ENCODE measurements around the gene FAM234A. TPM values are rescaled to one million over a fixed set of nuclear protein-coding genes. Genes with fewer than 3 reads are reported as not detected.

FAM234A gene
- total and polyA plus RNA-seq, 4 donors = 24.1 to 39.7 (median 27.8) TPM

DNA sequence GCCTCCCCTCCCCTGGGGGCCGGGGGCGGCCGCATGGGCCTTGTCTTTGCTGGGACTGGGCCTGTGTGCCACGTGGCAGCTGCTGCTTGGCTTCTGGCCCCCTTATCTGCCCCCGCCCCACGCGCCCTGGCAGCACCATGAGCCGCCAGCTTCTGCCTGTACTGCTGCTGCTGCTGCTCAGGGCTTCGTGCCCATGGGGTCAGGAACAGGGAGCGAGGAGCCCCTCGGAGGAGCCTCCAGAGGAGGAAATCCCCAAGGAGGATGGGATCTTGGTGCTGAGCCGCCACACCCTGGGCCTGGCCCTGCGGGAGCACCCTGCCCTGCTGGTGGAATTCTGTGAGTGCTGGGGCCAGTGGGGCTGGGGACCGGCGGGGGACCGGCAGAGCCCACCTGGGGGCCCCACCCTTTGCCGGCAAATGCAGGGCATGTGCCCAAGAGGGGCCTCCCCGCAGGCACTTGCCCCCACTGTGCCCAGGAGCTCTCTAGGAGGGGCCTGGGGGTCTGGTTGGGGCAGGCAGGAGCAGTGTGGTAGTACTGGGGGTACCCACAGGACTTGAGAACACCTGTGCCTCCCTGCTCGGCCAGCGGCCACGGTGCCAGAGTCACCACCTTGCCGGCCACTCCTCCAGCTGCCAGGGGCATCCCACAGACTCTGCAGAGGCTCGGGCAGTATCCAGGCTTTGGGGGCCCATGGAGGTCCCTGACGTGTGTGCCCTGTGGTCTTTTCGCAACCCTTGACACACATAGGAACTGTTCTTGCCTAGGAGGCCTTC lies 48.6 kb downstream of the FAM234A start, which contains the start of gene PDIA2:
TSS of gene PDIA2 (plus strand) at position 132 of the 773 bp plus-strand sequence. CDS start at position 138, 6 bp downstream.
- Histone ChIP-seq H3K27ac (ENCODE audit: low read depth in 1 of 2, low read length in 2 of 2) (no peak within 1 kb of the TSS), H3K9ac (ENCODE audit: low read depth in 1 of 2, low read length in 2 of 2) (no peak within 1 kb of the TSS), H3K4me3 (ENCODE audit: low read depth in 1 of 3, low read length in 3 of 3) (no peak within 1 kb of the TSS), H3K4me1 (ENCODE audit: control insufficient read depth in 4 of 4, insufficient read depth in 4 of 4, low read length in 3 of 4) (peaks cover 0 to 9% (median 3%) of the 10 kb centered on the region in 4 donors), H3K9me3 (ENCODE audit: control insufficient read depth in 4 of 4, low read length in 3 of 4) (no peaks in the 10 kb centered on the region), H3K36me3 (ENCODE audit: control insufficient read depth in 4 of 4, insufficient read depth in 3 of 4, low read depth in 1 of 4, low read length in 3 of 4) (peaks cover 0 to 9% (median 4%) of the 10 kb centered on the region in 4 donors), H3K27me3 (ENCODE audit: control insufficient read depth in 4 of 4, insufficient read depth in 4 of 4, low read length in 3 of 4) (peaks cover 0 to 11% (median 0%) of the 10 kb centered on the region in 4 donors)
- TF ChIP-seq RXRA (IDR thresholded peaks at IDR 0.05) = no peak
- TF ChIP-seq HNF4G (IDR thresholded peaks at IDR 0.05) = no peak
- no peak for TF ChIP-seq YY1 (IDR thresholded peaks at IDR 0.05)
- TF ChIP-seq, protein P1, sequence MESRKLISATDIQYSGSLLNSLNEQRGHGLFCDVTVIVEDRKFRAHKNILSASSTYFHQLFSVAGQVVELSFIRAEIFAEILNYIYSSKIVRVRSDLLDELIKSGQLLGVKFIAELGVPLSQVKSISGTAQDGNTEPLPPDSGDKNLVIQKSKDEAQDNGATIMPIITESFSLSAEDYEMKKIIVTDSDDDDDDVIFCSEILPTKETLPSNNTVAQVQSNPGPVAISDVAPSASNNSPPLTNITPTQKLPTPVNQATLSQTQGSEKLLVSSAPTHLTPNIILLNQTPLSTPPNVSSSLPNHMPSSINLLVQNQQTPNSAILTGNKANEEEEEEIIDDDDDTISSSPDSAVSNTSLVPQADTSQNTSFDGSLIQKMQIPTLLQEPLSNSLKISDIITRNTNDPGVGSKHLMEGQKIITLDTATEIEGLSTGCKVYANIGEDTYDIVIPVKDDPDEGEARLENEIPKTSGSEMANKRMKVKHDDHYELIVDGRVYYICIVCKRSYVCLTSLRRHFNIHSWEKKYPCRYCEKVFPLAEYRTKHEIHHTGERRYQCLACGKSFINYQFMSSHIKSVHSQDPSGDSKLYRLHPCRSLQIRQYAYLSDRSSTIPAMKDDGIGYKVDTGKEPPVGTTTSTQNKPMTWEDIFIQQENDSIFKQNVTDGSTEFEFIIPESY (IDR thresholded peaks at IDR 0.05) = no peak
- no peak for TF ChIP-seq FOXA1 (IDR thresholded peaks at IDR 0.05)
- TF ChIP-seq RAD21 (IDR thresholded peaks at IDR 0.05) = no peak
- TF ChIP-seq, protein P2, sequence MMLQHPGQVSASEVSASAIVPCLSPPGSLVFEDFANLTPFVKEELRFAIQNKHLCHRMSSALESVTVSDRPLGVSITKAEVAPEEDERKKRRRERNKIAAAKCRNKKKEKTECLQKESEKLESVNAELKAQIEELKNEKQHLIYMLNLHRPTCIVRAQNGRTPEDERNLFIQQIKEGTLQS (IDR thresholded peaks at IDR 0.05) = no peak
- no peak for TF ChIP-seq FOXA2 (IDR thresholded peaks at IDR 0.05)
- TF ChIP-seq, protein P3, sequence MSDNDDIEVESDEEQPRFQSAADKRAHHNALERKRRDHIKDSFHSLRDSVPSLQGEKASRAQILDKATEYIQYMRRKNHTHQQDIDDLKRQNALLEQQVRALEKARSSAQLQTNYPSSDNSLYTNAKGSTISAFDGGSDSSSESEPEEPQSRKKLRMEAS (IDR thresholded peaks at IDR 0.05) = no peak
- TF ChIP-seq EGR1 (IDR thresholded peaks at IDR 0.05; ENCODE audit: low read depth in 2 of 2) = no peak
- no peak for TF ChIP-seq GABPA (IDR thresholded peaks at IDR 0.05 in 1 of 2, conservative IDR thresholded peaks at IDR 0.05 in 1 of 2)
- no peak for TF ChIP-seq JUND (IDR thresholded peaks at IDR 0.05)
- no peak for TF ChIP-seq HNF4A (conservative IDR thresholded peaks at IDR 0.05)
- TF ChIP-seq TAF1 (conservative IDR thresholded peaks at IDR 0.05) = no peak
- TF ChIP-seq NR2F2 (IDR thresholded peaks at IDR 0.05) = no peak
- TF ChIP-seq SP1 (IDR thresholded peaks at IDR 0.05) = no peak
- TF ChIP-seq, protein P4, sequence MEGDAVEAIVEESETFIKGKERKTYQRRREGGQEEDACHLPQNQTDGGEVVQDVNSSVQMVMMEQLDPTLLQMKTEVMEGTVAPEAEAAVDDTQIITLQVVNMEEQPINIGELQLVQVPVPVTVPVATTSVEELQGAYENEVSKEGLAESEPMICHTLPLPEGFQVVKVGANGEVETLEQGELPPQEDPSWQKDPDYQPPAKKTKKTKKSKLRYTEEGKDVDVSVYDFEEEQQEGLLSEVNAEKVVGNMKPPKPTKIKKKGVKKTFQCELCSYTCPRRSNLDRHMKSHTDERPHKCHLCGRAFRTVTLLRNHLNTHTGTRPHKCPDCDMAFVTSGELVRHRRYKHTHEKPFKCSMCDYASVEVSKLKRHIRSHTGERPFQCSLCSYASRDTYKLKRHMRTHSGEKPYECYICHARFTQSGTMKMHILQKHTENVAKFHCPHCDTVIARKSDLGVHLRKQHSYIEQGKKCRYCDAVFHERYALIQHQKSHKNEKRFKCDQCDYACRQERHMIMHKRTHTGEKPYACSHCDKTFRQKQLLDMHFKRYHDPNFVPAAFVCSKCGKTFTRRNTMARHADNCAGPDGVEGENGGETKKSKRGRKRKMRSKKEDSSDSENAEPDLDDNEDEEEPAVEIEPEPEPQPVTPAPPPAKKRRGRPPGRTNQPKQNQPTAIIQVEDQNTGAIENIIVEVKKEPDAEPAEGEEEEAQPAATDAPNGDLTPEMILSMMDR (IDR thresholded peaks at IDR 0.05; ENCODE audit: low read depth, low read length, missing input control) = no peak
- TF ChIP-seq, protein P5, sequence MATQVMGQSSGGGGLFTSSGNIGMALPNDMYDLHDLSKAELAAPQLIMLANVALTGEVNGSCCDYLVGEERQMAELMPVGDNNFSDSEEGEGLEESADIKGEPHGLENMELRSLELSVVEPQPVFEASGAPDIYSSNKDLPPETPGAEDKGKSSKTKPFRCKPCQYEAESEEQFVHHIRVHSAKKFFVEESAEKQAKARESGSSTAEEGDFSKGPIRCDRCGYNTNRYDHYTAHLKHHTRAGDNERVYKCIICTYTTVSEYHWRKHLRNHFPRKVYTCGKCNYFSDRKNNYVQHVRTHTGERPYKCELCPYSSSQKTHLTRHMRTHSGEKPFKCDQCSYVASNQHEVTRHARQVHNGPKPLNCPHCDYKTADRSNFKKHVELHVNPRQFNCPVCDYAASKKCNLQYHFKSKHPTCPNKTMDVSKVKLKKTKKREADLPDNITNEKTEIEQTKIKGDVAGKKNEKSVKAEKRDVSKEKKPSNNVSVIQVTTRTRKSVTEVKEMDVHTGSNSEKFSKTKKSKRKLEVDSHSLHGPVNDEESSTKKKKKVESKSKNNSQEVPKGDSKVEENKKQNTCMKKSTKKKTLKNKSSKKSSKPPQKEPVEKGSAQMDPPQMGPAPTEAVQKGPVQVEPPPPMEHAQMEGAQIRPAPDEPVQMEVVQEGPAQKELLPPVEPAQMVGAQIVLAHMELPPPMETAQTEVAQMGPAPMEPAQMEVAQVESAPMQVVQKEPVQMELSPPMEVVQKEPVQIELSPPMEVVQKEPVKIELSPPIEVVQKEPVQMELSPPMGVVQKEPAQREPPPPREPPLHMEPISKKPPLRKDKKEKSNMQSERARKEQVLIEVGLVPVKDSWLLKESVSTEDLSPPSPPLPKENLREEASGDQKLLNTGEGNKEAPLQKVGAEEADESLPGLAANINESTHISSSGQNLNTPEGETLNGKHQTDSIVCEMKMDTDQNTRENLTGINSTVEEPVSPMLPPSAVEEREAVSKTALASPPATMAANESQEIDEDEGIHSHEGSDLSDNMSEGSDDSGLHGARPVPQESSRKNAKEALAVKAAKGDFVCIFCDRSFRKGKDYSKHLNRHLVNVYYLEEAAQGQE (IDR thresholded peaks at IDR 0.05) = no peak
- no peak for DNase-seq (ENCODE audit: low spot score)
- 76% methylated on average over 25 of the region's 25 CpGs for WGBS

All from liver (tissue), 9 donors.